ENCODE data around the gene SV2C.
A peak's percentile ranks its signal among the peaks of the same experiment; 100 is the strongest.

The SV2C gene

DNA sequence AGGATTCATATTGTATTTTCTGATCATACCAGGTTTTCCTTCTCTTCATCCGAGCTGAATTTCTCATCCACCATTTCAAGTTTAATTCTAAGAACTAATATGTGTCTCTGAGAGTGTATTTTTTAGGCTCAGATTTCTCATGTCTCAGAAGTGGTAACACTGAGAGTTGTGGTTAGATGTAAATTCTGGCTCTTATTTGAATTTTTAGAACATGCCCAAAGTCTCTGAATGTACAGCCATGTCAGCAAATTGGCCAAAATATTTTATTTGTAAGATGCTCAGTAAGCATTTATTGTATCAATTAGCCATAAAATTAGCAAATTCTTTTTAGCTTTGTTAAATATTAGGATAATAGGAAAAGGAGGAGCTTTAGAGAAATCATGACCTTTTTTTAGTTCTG is 16.6 kb downstream of the SV2C start:
- no peak for DNase-seq

DNA sequence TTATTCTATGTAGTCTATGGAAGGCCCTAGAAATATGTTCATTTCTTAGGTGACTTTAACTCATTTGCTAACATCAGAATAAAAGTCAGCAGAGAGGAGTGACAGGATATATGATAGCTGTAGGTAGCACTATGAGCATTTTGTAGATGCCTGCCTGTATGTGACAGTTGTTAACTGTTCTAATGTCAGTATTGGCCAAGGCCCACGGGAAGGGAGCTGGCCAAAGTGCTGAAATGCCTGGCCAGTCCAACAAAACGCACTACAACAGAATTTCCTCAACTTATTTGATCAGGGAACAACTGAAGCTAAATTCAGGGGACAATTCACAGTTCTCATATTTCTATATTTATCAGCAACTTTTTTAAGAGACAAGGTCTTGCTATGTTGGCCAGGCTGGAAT is 20.8 kb downstream of the SV2C start:
- DNase-seq = peak; percentile 23

DNA sequence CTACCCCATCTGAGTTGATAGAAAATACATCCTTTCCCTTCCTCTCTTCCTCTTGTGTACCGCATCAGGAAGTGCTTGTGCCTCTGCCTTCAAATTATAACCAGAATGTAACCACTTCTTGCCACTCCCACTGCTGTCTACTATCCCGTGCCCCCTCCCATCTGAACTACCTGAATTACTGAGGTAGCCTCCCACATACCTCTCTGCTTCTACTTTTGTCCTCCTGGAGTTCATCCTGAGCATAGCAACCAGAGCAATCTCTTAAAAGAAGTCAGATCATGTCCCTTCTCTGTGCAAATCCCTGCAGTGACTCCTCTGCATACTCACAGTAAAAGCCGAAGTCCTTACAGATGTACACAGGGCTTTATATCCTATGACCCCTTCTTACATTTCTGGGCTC is 23.0 kb downstream of the SV2C start:
- no peak for DNase-seq

DNA sequence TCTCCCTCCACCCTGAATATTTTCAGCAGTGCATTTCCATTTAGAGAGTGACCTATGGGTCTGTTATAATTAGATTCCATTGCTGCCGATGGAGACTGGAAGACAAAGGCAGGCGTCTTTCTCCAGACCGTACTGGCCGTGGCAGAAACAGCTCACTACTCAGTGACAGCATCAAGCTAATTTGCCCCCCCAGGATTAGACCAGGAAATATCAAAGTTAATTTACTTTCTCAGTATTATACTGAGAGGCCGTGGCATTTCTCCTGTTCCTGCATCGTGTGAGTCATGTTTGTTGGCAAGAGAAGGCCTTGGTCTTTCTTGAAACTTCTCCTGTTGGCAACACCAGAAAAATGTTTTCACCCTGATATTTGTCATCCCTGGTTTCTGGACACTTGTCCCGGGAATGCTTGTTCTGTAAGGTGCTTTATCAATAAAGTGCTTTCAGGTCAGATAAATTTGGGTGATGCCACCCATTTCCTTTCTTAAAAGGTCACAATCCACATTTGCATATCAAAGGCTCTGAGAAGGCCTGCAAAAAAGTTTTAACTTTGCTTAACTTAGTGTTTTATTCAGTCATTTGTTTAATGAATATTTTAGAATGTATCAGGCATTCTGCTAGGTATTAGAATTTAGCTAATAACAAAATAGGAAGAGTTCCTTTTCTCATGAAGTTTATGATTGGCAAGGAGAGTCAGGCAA is 28.4 kb downstream of the SV2C start:
- DNase-seq = no peak

DNA sequence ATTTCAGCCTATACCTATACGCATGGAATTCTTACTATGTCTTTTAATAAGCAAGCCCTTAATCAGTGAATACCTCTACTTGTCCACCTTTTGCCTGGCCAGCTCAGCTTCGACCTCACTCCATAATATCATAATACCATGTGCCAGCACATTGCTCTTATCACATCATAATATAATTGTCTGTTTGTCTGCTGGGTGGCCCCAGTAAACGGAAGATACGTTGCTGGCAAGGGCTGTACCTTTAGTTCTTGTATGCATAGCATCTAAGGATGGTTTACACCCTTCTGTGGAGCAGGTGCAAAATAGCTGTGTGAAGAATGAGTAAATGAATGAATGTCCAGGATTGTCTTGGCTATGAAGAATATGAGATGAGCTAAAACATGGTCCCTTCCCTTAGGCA is 29.9 kb downstream of the SV2C start:
- DNase-seq = no peak

DNA sequence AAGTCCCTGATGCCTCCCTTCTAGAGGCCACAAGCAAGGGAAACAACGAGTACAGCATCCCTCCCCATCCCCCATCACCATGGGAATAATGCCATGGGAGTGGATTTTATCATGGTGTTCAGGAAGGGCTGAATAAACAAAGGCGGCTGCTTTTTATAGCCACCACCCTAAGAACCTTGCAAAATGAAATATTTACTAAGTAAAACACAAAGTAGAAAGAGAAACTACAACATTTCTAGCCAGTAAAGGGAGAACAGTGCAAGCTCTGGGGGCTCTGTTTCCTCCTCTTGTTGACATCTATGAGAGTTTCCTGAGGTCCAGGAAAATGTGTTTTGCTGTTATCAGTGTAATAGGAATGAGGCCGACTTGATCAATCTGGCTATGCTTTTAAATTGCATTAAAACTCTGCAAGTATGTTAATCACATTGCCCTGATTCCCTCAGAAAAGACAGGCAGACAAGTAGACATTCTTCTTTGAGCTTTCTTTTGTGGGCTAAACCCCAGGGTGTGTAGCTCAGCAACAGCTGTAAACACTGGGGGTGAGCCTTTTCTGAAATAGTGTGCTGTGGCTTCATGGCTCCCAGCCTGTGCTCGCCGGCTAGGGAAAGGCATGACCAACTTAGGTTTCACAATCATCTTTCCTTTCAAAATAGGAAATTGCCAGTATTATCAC is 31.1 kb downstream of the SV2C start:
- DNase-seq = no peak

DNA sequence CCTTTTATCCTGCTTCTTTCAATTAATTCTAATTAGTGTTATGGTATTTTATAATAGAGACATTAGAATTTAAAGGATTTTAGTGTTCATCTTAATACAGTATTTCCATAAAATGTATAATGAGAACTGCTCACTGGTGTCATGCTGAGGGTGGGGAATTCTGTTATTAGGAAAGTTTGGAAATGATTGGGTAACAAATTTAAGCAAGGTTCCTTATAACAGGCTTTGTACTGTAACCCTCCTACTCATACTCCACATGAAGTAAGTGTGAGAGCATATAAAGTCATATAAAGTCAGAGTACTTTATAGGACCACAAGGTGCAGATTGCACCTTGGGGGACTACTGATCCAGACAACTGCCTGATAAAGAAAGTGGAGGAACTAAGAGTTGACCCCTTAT is 42.2 kb downstream of the SV2C start:
- no peak for DNase-seq

DNA sequence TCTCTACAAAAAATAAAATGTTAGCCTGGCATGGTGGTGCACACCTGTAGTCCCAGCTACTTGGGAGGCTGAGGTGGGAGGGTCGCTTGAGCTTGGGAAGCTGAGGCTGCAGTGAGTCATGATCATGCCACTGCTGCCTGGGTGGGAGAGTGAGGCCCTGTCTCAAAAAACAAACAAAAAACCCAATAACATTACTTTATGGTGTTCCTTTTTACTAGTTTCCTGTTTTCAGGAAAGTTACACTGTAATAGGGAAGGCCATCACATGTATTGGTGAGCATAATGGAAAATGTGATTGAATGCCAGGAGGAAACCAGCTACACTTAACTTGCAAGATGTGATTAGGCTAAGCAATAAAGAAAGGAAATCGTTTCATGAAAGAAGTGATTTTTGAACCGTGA is 42.7 kb downstream of the SV2C start:
- DNase-seq = no peak

DNA sequence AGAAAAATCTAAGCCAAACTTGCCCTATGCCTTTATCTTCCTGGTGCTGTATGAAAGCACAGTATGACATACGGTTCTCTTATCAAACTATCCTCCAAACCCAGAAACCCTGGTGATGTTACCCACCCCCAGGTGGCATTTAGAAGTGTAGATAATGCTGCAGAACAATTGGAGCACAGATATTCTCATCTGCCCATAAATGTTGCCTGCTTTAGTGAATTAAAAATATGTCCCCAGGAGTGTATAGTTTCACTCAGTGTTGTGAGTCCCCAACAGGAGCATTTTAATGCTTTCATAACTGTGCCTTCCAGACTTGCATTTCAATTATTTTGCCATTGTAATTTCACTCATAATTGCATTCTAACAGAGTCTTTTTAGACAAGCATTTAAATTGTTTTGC is 50.8 kb downstream of the SV2C start:
- no peak for DNase-seq

DNA sequence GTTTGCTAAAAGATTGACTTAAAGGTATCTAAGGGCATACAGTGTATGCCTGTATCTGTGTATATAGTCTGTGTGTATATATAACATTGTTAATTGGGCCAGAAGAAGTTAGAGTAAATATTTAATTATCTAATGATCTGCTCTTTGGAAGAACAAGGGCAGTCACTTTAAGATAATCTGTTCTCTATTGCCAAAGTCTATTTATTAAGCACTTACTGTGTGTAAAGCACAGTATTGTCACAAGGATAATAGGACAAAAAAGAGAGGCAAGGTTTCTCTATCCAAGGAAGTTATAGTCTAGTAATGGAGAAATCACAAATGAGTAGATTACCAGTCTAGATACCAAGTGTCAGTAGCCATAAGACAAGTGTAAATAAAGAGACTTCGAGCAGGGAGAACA is 51.5 kb downstream of the SV2C start:
- DNase-seq = no peak

DNA sequence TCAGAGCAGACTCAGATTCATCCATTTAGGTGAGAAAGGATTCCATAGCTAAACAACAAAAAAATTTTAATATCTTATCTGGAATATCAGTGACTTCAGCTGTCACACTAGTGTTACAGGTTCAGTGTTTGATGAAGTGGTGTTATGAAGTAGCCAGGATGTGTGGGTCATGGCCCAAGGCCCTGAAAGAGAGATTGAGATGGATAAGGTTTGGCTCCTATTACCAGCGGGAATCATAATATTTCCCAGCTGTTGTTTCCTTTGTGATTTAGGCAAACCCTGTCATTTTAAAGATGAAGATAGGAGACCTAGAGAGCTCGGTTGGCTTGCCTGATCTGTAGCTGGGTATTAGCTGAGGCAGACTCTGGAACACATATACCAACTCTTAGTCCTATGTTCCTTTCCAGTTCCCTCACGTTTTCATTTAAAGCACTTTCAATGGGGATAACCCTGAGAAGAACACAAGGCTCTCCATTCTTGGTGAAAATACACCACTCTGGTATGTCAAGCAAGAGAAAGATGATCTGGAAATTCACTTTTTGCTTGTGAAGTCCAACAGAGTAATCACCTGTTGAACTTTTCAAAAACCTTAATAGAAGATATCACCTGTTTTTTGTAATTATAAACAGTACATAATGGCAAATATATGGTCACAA is 54.8 kb downstream of the SV2C start:
- no peak for DNase-seq

DNA sequence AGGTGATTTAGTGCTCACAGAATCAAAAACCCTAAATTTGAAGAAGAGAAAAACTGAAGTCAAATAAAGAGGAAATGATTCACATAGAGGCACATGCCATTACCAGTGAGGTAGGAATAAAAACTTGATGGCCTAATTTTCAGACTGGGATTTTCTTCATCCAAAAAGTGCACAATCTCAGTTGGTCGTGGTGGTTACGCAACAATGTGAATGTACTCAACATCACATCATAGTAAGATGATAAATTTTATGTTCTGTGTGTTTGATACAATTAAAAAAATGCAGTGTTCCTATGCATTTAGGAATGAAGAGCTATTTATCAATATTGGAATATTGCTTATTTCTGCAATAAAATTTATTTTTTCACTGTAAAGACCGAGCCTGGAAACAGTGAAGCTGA is 60.7 kb downstream of the SV2C start:
- no peak for DNase-seq

DNA sequence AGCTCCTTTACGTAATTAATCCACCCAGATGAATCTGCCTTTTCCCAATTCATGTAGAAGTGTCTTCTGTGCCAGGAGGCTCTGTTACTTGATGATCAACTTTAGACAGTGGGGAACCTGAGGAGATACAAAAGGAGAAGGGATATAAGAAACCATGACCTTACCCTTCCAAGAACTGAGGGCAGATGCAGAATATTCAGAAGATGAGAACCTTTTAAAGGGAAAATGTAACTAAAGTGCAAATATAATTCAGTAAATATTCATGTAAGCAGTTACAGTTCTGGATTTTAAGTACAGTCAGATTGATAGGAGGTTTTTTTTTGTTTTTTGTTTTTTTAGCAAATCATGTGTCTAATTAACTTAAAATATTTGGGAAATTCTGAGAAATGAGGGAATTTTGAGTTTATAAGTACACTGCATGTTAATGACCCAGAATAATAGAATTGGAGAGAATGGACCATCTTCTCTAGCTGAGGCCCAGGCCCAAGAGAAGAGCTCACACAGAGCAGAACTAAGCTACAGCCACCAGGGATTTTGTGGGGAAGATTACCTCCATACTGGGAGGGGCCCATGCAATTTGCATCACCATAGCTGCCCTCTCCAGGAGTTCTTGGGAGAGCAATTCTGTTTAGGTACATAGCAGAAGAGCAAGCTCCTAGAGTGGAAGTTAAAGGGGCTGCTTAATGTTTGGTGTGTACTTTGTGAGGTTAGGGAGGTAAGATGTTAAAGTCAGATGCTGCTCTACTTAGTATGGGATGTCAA is 61.5 kb downstream of the SV2C start:
- DNase-seq = no peak

DNA sequence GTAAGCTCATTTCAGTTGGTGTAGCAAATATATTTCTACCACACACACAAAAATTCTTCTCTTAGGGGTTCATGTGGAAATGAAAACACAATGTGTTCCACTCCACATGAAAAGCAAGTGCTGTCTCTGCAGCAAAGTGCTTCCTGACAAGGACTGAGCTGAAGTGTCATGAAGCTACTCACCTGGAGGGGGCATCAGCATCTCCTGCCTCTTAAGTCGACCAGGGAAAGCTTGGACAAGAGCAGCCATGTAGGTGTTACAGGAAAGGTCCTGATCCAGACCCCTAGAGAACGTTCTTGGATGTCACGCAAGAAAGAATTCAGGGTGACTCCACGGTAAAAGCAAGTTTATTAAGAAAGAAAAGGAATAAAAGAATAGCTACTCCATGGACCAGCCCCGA is 62.8 kb downstream of the SV2C start:
- DNase-seq = peak; percentile 5

DNA sequence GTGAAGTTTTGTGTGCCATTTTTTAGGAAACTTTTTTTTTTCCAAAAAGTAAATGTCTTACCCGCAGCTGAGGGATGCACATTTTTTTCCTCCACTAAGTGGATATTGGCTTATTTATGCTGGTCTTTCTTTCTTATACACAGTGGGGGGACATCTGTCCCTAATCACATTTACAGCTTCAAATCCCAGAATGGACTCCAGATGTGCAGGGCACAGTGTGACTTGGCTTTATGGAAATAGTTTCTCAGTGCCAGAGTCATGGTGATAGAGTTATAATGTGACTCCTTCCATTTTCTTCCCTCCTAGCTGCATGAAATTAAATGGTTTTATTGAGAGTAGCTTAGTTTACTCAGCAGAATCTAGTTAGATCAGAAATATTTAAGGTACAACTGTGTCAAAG is 66.5 kb downstream of the SV2C start:
- no peak for DNase-seq

DNA sequence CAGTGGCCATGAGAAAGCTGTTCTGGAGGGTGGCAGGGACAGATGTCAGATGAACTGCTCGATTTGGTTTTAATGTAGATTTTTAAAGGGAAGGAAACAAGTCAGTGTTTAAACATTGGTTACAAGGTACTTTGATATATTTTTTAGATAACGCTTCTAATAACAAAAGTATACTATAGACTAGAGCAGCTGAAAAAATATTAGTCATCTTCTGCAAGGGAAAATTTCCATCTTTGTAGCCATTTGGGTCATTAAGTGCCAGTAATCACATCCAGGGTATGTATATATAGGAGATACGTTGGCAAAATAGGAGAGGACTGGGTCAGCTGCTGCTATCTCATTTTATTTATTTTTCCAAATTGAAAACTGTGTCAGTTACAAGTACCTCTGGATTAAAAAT is 69.0 kb downstream of the SV2C start:
- no peak for DNase-seq

DNA sequence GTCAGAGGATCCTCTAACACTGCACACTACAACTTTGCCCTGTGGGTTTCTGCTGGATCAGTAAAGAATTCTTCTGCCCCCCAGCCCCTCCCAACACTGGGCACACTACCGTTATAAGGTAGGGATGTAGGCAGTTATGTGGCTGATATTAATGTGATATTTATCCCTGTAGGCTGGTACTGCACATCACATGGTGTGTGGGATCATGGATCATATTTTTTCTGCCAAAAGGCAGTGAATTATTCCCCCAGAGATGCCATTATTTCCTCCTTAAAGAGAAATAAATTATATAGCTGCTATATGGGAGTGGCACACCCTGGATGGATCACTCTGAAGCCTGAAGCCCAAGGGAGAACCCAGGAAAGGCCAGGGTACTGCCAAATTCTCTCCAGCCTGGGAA is 69.5 kb downstream of the SV2C start:
- no peak for DNase-seq

DNA sequence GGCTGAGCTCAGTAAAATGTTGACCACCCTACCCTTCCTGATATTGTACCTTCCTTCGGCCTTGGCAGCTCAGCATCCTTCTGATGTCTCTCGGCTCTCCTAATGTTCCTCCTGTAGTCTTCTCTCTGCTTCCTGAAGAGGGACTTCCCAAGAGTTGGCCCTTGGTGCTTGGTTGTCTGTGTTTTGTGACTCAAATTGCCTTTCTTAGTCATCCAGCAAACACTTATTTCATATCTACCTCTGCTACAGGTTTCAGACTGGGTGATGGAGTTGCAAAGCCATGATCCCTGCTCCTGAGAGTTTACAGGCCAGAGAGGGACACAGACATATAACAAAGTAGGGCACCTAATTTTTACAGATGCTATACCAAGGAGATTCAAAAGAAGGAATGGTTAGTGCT is 70.1 kb downstream of the SV2C start:
- DNase-seq = no peak

DNA sequence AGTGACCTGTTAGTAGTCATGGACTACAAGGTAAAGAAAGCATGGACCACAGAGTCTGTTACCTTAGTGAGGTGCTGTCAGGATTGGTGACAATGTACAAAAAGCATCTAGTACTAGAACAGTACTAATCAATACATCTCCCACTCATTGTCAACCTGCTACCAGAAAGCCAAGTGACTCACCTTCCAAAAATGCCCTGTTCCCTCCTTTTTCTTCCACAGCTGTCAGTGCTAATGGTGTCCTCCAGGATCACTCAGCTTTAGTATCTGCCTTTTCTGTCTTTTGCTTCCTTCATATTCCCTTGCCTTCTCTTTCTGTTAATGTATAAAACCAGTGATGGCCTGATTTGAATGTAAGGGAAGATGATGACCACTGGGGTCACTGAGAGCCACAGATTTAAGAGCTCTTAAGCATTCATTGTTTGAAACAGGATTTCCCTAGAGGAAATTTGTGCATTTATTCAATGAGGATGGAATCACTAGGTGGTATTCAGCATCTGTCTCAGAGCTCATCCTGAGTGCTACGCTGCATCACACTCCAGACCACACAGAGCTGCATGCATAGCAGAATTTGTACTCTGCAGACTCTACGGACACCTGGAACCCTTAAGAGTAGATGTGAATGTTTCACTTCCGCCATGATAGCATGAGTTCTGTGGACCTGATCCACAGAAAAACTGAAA is 71.0 kb downstream of the SV2C start:
- no peak for DNase-seq

DNA sequence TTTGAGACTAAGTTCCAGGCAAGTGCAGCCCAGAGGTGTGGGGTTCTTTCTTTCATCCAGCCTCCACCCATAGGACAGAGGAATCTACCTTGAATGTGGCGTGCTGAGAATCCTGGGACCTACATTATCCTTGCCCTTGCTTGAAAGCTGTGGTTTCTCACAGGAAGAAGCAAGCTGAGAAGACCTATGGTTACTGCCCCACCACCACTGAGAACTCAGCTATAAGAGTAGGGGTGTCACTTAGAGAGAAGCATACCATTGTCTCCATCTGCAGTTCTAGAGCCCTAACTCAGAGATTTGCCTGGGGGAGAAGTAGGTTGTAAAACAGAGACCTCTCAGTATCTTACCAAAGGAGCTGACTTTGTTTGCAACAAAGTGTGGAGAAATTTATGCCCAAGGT is 72.4 kb downstream of the SV2C start:
- no peak for DNase-seq

DNA sequence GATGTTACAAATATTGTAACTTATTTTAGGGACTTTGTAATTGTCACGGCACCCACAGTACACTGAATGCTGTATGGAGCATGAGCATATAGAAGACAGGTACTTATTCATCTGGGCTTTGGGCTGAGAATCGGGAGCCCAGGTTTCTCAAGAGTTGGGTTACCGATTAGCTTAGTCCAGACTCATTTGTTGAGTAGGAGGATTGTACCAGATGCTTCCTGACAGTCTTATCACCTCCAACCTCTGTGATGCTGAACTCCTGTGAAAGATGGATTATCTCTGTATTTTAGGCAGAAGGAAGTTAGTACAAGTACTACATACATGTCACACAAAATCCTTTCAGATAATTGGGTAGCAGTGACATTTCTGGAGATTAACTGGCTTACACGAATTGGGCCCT is 79.2 kb downstream of the SV2C start:
- no peak for DNase-seq

DNA sequence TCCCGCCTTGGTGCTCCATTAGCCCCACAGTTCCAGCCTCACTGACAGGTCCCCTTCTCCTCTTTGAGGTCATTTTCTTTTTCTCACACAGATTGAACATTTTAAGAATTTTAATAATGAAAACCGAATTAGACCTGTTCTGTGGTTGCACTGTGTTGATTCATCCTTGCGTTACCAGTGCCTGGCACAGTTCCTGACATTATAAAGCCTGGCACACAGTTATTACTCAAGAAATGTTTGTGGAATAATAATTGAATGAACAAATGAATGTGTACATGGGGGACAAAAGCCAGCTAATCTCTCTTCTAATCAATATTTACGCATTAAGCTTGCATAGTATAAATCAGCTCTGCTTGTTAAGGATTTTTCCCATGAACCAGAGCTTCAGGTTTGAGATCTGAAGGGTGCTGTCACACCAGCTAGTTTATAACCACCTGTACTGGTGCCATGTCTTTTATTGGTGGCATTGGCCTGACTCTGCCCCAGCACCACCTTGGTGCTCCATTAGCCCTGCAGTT is 80.0 kb downstream of the SV2C start:
- DNase-seq = no peak

DNA sequence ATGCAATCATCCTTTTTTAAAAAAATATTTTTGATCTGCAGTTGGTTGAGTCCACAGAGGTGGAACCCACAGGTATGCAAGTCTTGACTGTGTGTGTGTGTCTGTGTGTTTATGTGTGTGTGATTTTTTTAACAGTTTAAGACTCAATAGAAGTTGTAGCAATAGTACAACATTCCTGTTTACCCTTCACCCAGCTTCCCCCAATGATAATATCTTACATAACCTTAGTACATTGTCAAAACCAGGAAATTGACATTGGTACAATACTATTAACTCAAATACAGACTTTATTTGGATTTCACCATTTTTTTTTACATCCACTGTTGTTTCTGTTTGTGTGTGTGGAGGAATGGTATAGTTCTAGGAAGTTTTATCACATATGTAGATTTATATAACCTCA is 81.8 kb downstream of the SV2C start:
- no peak for DNase-seq

Measured in EL (cell line).